WERI-Rb-1 (cell line): Measurements from ENCODE around the gene FAM193A.
A peak's percentile ranks its signal among the peaks of the same experiment; 100 is the strongest.

Experiments used
- DNase-seq: peaks from one replicate; pipeline ENCODE4 v3.0.0-alpha.2; 2020
- H3K27ac ChIP-seq: fragments of 250-450 bp; sonication (Bioruptor Pico); 2 replicates; pipeline ENCODE4 v1.5.1; 2020; ENCODE audit warnings: mild to moderate bottlenecking, moderate library complexity
- H3K27me3 ChIP-seq: fragments of 250-450 bp; sonication (Bioruptor Pico); 2 replicates; pipeline ENCODE4 v1.5.1; 2021; ENCODE audit warnings: mild to moderate bottlenecking, low read depth, moderate library complexity; ENCODE audit not compliant: insufficient read depth, severe bottlenecking
- H3K36me3 ChIP-seq: fragments of 250-450 bp; sonication (Bioruptor Pico); 2 replicates; pipeline ENCODE4 v1.5.1; 2020; ENCODE audit warnings: mild to moderate bottlenecking, moderate library complexity
- H3K4me3 ChIP-seq: 2 replicates; pipeline ENCODE4 v1.5.1; 2011; ENCODE audit warnings: low read depth, mild to moderate bottlenecking, control low read depth, low read length
- H3K9me3 ChIP-seq: fragments of 250-450 bp; sonication (Bioruptor Pico); 2 replicates; pipeline ENCODE4 v1.5.1; 2021; ENCODE audit warnings: mild to moderate bottlenecking, moderate library complexity; ENCODE audit not compliant: severe bottlenecking
- CTCF ChIP-seq: IDR thresholded peaks from 2 replicates; pipeline ENCODE4 v1.5.1; 2011; ENCODE audit warnings: low read depth, mild to moderate bottlenecking, control low read depth, inconsistent platforms, low read length

FAM193A gene

DNA sequence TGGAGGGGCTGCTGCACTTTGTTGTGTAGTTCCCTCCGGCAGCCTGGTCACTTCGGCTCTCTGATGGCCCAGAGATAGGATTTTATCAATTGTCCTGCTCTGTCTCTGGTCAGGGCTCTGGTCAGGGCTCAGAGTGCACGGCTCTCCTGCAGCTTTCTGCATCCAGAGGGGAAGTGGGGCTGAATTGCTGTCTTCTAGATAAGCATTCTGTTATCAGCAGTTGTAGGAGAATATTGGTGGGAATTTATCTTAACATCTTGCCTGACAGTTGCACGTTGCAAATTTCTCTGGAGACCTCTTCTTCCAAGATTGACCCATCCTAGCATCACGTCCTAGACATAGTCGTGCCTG, 62.8 kb downstream of the FAM193A start:
- Histone ChIP-seq H3K4me3 (no peak overlapping the region), H3K9me3 (no peaks in the 10 kb centered on the region), H3K27me3 (no peaks in the 10 kb centered on the region), H3K27ac (no peak overlapping the region), H3K36me3 (peaks cover 64% of the 10 kb centered on the region)
- no peak for DNase-seq
- TF ChIP-seq CTCF: no peak

GRCh38 chr4:2600878-2601277, 64.4 kb downstream of the FAM193A start:
- Histone ChIP-seq H3K9me3 (no peaks in the 10 kb centered on the region), H3K4me3 (no peak overlapping the region), H3K27ac (no peak overlapping the region), H3K36me3 (peaks cover 71% of the 10 kb centered on the region), H3K27me3 (no peaks in the 10 kb centered on the region)
- no peak for DNase-seq
- no peak for TF ChIP-seq CTCF

- Histone ChIP-seq H3K27ac (no peak overlapping the region), H3K27me3 (no peaks in the 10 kb centered on the region), H3K36me3 (peaks cover 42% of the 10 kb centered on the region), H3K9me3 (no peaks in the 10 kb centered on the region), H3K4me3 (no peak overlapping the region)
- TF ChIP-seq CTCF: no peak
- DNase-seq: peak; percentile 45
Observed at GRCh38 chr4:2604614-2605013, 68.2 kb downstream of the FAM193A start.

- Histone ChIP-seq H3K27ac (no peak overlapping the region), H3K9me3 (no peaks in the 10 kb centered on the region), H3K4me3 (no peak overlapping the region), H3K36me3 (peaks cover 25% of the 10 kb centered on the region), H3K27me3 (no peaks in the 10 kb centered on the region)
- no peak for DNase-seq
- no peak for TF ChIP-seq CTCF
Observed at GRCh38 chr4:2606960-2607506, 70.6 kb downstream of the FAM193A start.

GRCh38 chr4:2607822-2608221, 71.4 kb downstream of the FAM193A start:
- no peak for TF ChIP-seq CTCF
- Histone ChIP-seq H3K4me3 (no peak overlapping the region), H3K36me3 (peaks cover 19% of the 10 kb centered on the region), H3K9me3 (no peaks in the 10 kb centered on the region), H3K27ac (no peak overlapping the region), H3K27me3 (no peaks in the 10 kb centered on the region)
- no peak for DNase-seq

- no peak overlapping the region for H3K4me3 ChIP-seq
- no peaks in the 10 kb centered on the region for H3K27me3 ChIP-seq
- no peak for DNase-seq
- H3K9me3 ChIP-seq: no peaks in the 10 kb centered on the region
- H3K36me3 ChIP-seq: peaks cover 19% of the 10 kb centered on the region
- H3K27ac ChIP-seq: no peak overlapping the region
- TF ChIP-seq CTCF: no peak
Observed at GRCh38 chr4:2608291-2608690, 71.8 kb downstream of the FAM193A start.
